ENCODE results near the gene PLA2G10. TPM values are rescaled to one million over a fixed set of nuclear protein-coding genes. Genes with fewer than 3 reads are reported as not detected.
A peak's percentile ranks its signal among the peaks of the same experiment; 100 is the strongest.

PLA2G10 gene
- total and polyA plus RNA-seq, 2 of the 13 experiments (the other 11 are each of a cell fraction or from before 2014, with no cell fraction given): not detected

DNA sequence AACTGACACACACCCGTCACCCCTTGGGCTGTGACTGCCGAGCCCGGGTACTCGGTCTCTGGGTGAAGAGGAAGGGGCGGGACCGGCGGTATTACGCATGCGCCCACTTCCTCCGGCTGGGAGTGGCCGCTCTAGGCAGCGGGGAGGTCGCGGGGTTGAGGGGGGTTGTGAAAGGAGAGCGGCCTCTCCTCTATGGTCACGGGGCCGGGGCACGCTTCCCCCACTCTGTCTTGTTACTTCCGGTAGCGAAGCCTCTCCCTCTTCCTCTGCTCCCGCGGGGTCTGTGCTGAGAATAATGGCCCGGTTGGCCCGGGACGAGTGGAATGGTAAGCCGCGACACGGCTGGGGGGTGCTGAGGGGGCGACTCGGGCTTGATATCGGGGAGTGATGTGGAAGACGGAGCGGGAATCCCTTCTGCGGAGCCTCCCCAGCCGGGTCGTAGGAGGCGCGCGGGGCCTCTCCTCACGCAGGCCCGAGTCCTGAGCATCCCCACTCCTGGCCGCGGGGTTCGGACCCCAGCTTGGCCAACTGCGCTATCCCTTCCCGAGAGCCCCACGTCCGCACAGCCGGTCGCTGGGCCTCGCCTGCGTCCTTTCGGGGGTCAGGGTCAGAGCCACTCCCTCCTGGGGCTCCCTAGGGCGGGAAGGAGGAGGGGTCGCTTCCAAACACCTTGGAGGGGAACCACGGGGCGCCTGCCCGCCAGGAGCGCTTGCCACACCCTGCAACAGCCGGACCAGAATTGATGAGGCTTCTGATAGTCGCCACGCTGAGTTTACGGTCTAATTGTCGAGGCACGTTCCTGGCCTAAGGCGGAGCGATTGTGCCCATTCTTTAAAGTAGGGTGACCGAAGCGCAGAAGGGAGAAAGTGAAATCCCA, 61.2 kb downstream of the PLA2G10 start, which contains the start of gene BFAR (continued):
- TF ChIP-seq PTBP1 (IDR thresholded peaks at IDR 0.05; ENCODE audit: low read depth, low read length, poor library complexity, severe bottlenecking) (no peak), ZNF644 (CRISPR knock-in tag; IDR thresholded peaks at IDR 0.05; ENCODE audit: low read depth) (0 out of 2 replicates have a peak, but pooled peaks have one; percentile 18), ZNF180 (CRISPR knock-in tag; IDR thresholded peaks at IDR 0.05; ENCODE audit: borderline replicate concordance, low read depth) (peak; percentile 17; the same call in 1 of the 2 replicates), ZNF510 (CRISPR knock-in tag; IDR thresholded peaks at IDR 0.05; ENCODE audit: low read depth) (no peak), TBX2 (CRISPR knock-in tag; IDR thresholded peaks at IDR 0.05; ENCODE audit: borderline replicate concordance) (peak; percentile 62; the same call in 1 of the 2 replicates), IRF1 (CRISPR knock-in tag; IDR thresholded peaks at IDR 0.05; ENCODE audit: low read depth) (no peak), CCAR2 (optimal IDR thresholded peaks at IDR 0.05; ENCODE audit: low read depth, low read length) (peak; percentile 75), ZNF629 (CRISPR knock-in tag; conservative IDR thresholded peaks at IDR 0.05) (no peak), ZNF709 (CRISPR knock-in tag; IDR thresholded peaks at IDR 0.05) (no peak), ZNF839 (CRISPR knock-in tag; IDR thresholded peaks at IDR 0.05; ENCODE audit: borderline replicate concordance) (peak; percentile 25; the same call in 1 of the 2 replicates), NFKBIZ (CRISPR knock-in tag; IDR thresholded peaks at IDR 0.05) (no peak; the same call in none of the 2 replicates), ZNF775 (CRISPR knock-in tag; IDR thresholded peaks at IDR 0.05; ENCODE audit: borderline replicate concordance) (no peak), ZMAT5 (CRISPR knock-in tag; IDR thresholded peaks at IDR 0.05; ENCODE audit: borderline replicate concordance, low read depth) (no peak), RCOR2 (CRISPR knock-in tag; IDR thresholded peaks at IDR 0.05) (peak; percentile 75; the same call in 1 of the 2 replicates), BRF2 (CRISPR knock-in tag; IDR thresholded peaks at IDR 0.05) (0 out of 2 replicates have a peak, but pooled peaks have one; percentile 50), RBM39 (IDR thresholded peaks at IDR 0.05; ENCODE audit: low read depth, low read length, poor library complexity, severe bottlenecking) (peak; percentile 92), MYC (CRISPR knock-in tag; IDR thresholded peaks at IDR 0.05; ENCODE audit: borderline replicate concordance) (peak; percentile 91), NBN (conservative IDR thresholded peaks at IDR 0.05) (no peak), SAFB2 (CRISPR knock-in tag; IDR thresholded peaks at IDR 0.05; ENCODE audit: borderline replicate concordance, low read depth) (peak; percentile 11; the same call in 1 of the 2 replicates), CHD2 (IDR thresholded peaks at IDR 0.05; ENCODE audit: low read depth, low read length) (peak; percentile 78), SETDB1 (CRISPR knock-in tag; IDR thresholded peaks at IDR 0.05; ENCODE audit: borderline replicate concordance) (no peak), SP2 (CRISPR knock-in tag; IDR thresholded peaks at IDR 0.05) (peak; percentile 85), FOXK2 (IDR thresholded peaks at IDR 0.05) (peak; percentile 59; the same call in 1 of the 2 replicates), HNRNPUL1 (IDR thresholded peaks at IDR 0.05; ENCODE audit: low read depth, low read length) (no peak), ZNF614 (CRISPR knock-in tag; IDR thresholded peaks at IDR 0.05; ENCODE audit: borderline replicate concordance) (peak; percentile 95), MTA3 (CRISPR knock-in tag; IDR thresholded peaks at IDR 0.05) (no peak)

Data from HepG2 (cell line).